ENCODE data around the gene TRAF2.

Gene TRAF2

GRCh38 chr9:136925414-136926153 lies 39.3 kb downstream of the TRAF2 start:
- H3K36me3 ChIP-seq (ENCODE audit: control insufficient read depth, insufficient read depth, low read length): peaks cover 39% of the 10 kb centered on the region
- peak; percentile 8 for TF ChIP-seq CTCF (IDR thresholded peaks at IDR 0.05; ENCODE audit: insufficient read depth, low read length, poor library complexity, severe bottlenecking)

GRCh38 chr9:136926154-136926704 lies 39.9 kb downstream of the TRAF2 start:
- H3K36me3 ChIP-seq (ENCODE audit: control insufficient read depth, insufficient read depth, low read length): peaks cover 33% of the 10 kb centered on the region
- DNase-seq (ENCODE audit: extremely low read depth, insufficient read length): no peak
- H3K4me3 ChIP-seq (replicated peaks; ENCODE audit: low read depth, low read length): no peak overlapping the region
- H3K27me3 ChIP-seq (replicated peaks; ENCODE audit: control insufficient read depth, insufficient read depth, low read length): no peaks in the 10 kb centered on the region
- TF ChIP-seq CTCF (IDR thresholded peaks at IDR 0.05; ENCODE audit: insufficient read depth, low read length, poor library complexity, severe bottlenecking): peak; percentile 25

More at GRCh38 chr9:136925414-136926153, 39.3 kb downstream of the TRAF2 start:
- DNase-seq (ENCODE audit: extremely low read depth, insufficient read length): no peak
- no peaks in the 10 kb centered on the region for H3K27me3 ChIP-seq (replicated peaks; ENCODE audit: control insufficient read depth, insufficient read depth, low read length)
- no peak overlapping the region for H3K4me3 ChIP-seq (replicated peaks; ENCODE audit: low read depth, low read length)

- Histone ChIP-seq H3K36me3 (ENCODE audit: control insufficient read depth, insufficient read depth, low read length) (peaks cover 32% of the 10 kb centered on the region), H3K4me3 (replicated peaks; ENCODE audit: low read depth, low read length) (no peak overlapping the region), H3K27me3 (replicated peaks; ENCODE audit: control insufficient read depth, insufficient read depth, low read length) (no peaks in the 10 kb centered on the region)
- TF ChIP-seq CTCF (IDR thresholded peaks at IDR 0.05; ENCODE audit: insufficient read depth, low read length, poor library complexity, severe bottlenecking): no peak
- DNase-seq (ENCODE audit: extremely low read depth, insufficient read length): no peak
Observed at GRCh38 chr9:136926749-136927148, 40.4 kb downstream of the TRAF2 start.

GRCh38 chr9:136927343-136928271 lies 41.3 kb downstream of the TRAF2 start:
- DNase-seq (ENCODE audit: extremely low read depth, insufficient read length): no peak
- no peaks in the 10 kb centered on the region for H3K27me3 ChIP-seq (replicated peaks; ENCODE audit: control insufficient read depth, insufficient read depth, low read length)
- no peak for TF ChIP-seq CTCF (IDR thresholded peaks at IDR 0.05; ENCODE audit: insufficient read depth, low read length, poor library complexity, severe bottlenecking)
- no peak overlapping the region for H3K4me3 ChIP-seq (replicated peaks; ENCODE audit: low read depth, low read length)
- peaks cover 32% of the 10 kb centered on the region for H3K36me3 ChIP-seq (ENCODE audit: control insufficient read depth, insufficient read depth, low read length)

GRCh38 chr9:136928591-136928990 lies 42.3 kb downstream of the TRAF2 start:
- DNase-seq (ENCODE audit: extremely low read depth, insufficient read length): no peak
- Histone ChIP-seq H3K27me3 (replicated peaks; ENCODE audit: control insufficient read depth, insufficient read depth, low read length) (no peaks in the 10 kb centered on the region), H3K4me3 (replicated peaks; ENCODE audit: low read depth, low read length) (no peak overlapping the region), H3K36me3 (ENCODE audit: control insufficient read depth, insufficient read depth, low read length) (peaks cover 30% of the 10 kb centered on the region)
- TF ChIP-seq CTCF (IDR thresholded peaks at IDR 0.05; ENCODE audit: insufficient read depth, low read length, poor library complexity, severe bottlenecking): no peak
